ENCODE measurements around the gene DDHD1.
"Not testable (repeated sequence)": the region's sequence is repeated elsewhere in the genome, so short reads cannot be mapped to it uniquely, and the experiment has no call there.

DDHD1 gene

DNA sequence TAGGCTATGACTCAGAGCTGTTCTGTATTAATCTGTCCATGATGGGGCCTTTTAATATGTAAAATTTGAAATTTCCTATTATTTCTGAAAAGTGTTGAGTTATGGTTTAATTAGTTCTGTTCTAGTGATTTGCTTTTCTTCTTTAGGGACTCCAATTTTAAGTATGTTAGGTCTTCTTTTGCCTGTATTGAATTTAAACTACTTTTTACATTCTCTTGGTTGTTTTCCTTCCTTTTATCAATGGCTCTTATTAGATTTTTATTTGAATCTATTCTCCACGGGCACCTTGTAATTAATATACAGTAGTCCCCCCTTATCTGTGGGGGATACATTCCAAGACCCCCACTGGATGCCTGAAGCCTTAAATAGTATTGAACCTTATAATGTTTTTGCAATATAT lies 46.4 kb downstream of the DDHD1 start:
- no peak for TF ChIP-seq CTCF (conservative IDR thresholded peaks at IDR 0.05; ENCODE audit: low read depth, low read length)
- no peak overlapping the region for H3K4me3 ChIP-seq (ENCODE audit: low read length)
- DNase-seq (ENCODE audit: low read depth) = no peak

- DNase-seq (ENCODE audit: low read depth) = no peak
- TF ChIP-seq CTCF (conservative IDR thresholded peaks at IDR 0.05; ENCODE audit: low read depth, low read length) = no peak
- no peak overlapping the region for H3K4me3 ChIP-seq (ENCODE audit: low read length)
Observed at GRCh38 chr14:53103636-53104340, 49.3 kb downstream of the DDHD1 start.

DNA sequence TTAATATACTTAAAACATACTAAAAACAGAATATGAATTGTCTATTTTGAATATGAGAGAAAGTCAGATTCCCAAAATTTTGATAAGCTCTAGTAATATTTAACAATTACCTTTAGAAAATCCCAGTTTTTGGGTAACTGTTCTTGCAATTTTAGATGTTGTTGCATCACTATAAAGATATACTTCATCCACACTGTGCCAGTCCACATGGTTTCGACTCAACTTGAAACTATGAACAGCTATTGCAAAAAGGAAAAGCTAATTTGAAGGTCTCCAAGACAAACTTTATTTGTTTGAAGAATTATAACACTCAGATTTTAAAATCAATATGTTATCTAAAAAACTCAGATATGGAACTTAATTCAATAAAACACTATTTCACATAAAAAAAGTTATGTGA lies 59.9 kb downstream of the DDHD1 start:
- TF ChIP-seq CTCF (conservative IDR thresholded peaks at IDR 0.05; ENCODE audit: low read depth, low read length) = no peak
- no peak for DNase-seq (ENCODE audit: low read depth)
- no peak overlapping the region for H3K4me3 ChIP-seq (ENCODE audit: low read length)

DNA sequence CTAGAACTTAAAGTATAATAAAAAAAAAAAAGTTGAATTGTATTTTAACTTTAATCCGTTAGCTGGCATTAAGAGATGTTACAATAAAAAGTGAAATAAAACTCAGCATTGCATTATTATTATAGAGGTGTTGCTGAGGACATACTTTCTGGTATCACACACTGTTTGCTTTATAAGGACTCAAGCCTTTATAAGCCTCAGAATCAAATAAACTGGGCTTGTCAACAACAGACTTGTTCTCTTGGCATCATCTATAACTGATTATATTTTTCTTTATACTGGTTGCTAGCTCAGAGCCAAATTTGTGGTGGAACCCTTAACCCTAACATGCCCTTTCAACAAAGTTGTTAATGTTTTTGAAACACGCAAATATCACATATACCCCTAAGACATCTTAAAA lies 62.3 kb downstream of the DDHD1 start:
- TF ChIP-seq CTCF (conservative IDR thresholded peaks at IDR 0.05; ENCODE audit: low read depth, low read length) = no peak
- H3K4me3 ChIP-seq (ENCODE audit: low read length) = no peak overlapping the region
- DNase-seq (ENCODE audit: low read depth) = no peak

- not testable (repeated sequence) for H3K4me3 ChIP-seq (ENCODE audit: low read length); DNase-seq (ENCODE audit: low read depth)
Observed at GRCh38 chr14:53084954-53085353, 68.2 kb downstream of the DDHD1 start.

DNA sequence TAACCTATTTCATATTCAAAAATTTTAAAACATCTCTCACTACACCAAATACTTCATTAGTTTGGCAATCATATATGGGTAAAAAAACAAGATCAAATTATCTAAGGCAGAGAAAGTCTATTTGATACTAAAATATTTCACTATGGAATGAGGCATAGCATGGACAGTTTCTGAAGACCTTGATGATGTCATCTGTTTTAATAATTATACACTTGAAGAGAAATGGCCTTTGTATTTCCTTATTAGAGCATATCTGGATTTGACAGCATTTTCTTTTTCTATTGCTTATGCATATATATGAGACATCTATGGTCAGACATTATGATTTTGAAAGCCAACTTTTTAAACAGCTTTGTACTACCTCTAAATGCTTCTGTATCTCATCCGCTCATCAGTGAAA lies 88.6 kb downstream of the DDHD1 start:
- no peak for TF ChIP-seq CTCF (conservative IDR thresholded peaks at IDR 0.05; ENCODE audit: low read depth, low read length)
- H3K4me3 ChIP-seq (ENCODE audit: low read length) = no peak overlapping the region
- no peak for DNase-seq (ENCODE audit: low read depth)

DNA sequence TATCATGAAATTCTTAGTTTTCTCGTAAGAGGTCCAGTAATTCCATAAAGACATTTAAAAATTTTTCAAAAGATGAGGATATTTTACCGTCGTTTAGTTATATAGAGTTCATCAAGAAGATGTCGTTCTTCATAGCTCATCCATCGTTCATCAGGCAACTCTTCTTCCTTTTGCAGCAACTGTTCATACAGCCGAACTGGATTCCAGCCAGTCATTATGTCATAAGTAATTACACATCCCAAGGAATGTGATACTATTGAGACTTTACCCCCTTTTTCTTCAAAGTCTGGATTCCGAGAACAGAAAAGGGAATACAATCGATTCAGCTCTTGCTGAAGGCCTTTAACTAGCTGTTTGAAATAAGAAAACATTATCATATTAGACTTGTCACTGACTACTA lies 90.3 kb downstream of the DDHD1 start:
- no peak for TF ChIP-seq CTCF (conservative IDR thresholded peaks at IDR 0.05; ENCODE audit: low read depth, low read length)
- DNase-seq (ENCODE audit: low read depth) = no peak
- H3K4me3 ChIP-seq (ENCODE audit: low read length) = no peak overlapping the region

Measured in retinal pigment epithelial cell (primary cell).